ENCODE results near the gene ARHGAP9. TPM values are rescaled to one million over a fixed set of nuclear protein-coding genes. Genes with fewer than 3 reads are reported as not detected.

Gene ARHGAP9
- total and polyA plus RNA-seq, 2 of the 4 experiments (the other 2 are of a cell fraction), result 0.18 to 0.79 TPM

GRCh38 chr12:57467212-57467874 lies 12.3 kb downstream of the ARHGAP9 start:
- Histone ChIP-seq H2AFZ (replicated peaks; ENCODE audit: low read length, poor library complexity) (no peak overlapping the region), H4K20me1 (ENCODE audit: insufficient read depth, low read length) (no peaks in the 10 kb centered on the region), H3K27me3 (ENCODE audit: control insufficient read depth, insufficient read depth, low read length) (peaks cover 13% of the 10 kb centered on the region), H2BK15ac (ENCODE audit: low read depth, low read length) (no peak overlapping the region), H3K23ac (ENCODE audit: low read depth, low read length) (no peak overlapping the region), H2BK5ac (ENCODE audit: low read depth, low read length, poor library complexity, severe bottlenecking) (no peak overlapping the region), H3K9ac (ENCODE audit: low read depth, low read length) (no peak overlapping the region), H3K4ac (ENCODE audit: low read depth, low read length) (no peak overlapping the region), H3K18ac (ENCODE audit: low read depth, low read length) (no peak overlapping the region), H3K36me3 (ENCODE audit: control insufficient read depth, insufficient read depth, low read length) (no peaks in the 10 kb centered on the region), H3K9me1 (ENCODE audit: insufficient read depth, low read length) (peaks cover 6% of the 10 kb centered on the region; the same call in 1 of the 2 replicates), H2BK20ac (ENCODE audit: low read depth, low read length) (no peak overlapping the region), H3K4me1 (ENCODE audit: control insufficient read depth, insufficient read depth, low read length) (no peaks in the 10 kb centered on the region), H3K14ac (replicated peaks; ENCODE audit: low read depth, low read length) (no peak overlapping the region), H4K91ac (ENCODE audit: insufficient read depth, low read depth, low read length) (no peak overlapping the region), H3K79me1 (ENCODE audit: low read depth in 1 of 2, low read length in 2 of 2) (no peaks in the 10 kb centered on the region), H2BK120ac (ENCODE audit: low read depth, low read length) (no peak overlapping the region), H3K56ac (ENCODE audit: extremely low read depth, insufficient read depth, low read length) (no peak overlapping the region), H4K8ac (ENCODE audit: low read depth in 2 of 2, low read length in 2 of 2) (no peak overlapping the region), H4K5ac (ENCODE audit: low read depth, low read length) (no peak overlapping the region), H3K4me3 (ENCODE audit: insufficient read depth, low read depth, low read length) (no peak overlapping the region), H3K4me2 (ENCODE audit: low read depth, low read length) (no peak overlapping the region), H3K9me3 (ENCODE audit: control insufficient read depth, insufficient read depth, low read length) (no peaks in the 10 kb centered on the region; the same call in 1 of the 2 replicates), H2AK9ac (replicated peaks; ENCODE audit: low read depth, low read length, poor library complexity) (no peak overlapping the region), H2AK5ac (ENCODE audit: low read depth, low read length) (no peak overlapping the region), H3K27ac (ENCODE audit: insufficient read depth, low read length) (no peak overlapping the region)
- ATAC-seq (ENCODE audit: low read depth), result no peak
- in situ Hi-C loops (cut with MboI; ENCODE audit: low sequenced_read_pairs) (no loop called here), intact Hi-C loops (cut with micrococcal nuclease) (no loop called here), dilution Hi-C loops (cut with HindIII; ENCODE audit: low sequenced_read_pairs, unreplicated experiment) (no loop called here)
- BruUV-seq (replicated peaks), result no TSS peak
- no peak for TF ChIP-seq MAFK (IDR thresholded peaks at IDR 0.05; ENCODE audit: low read depth, low read length)
- TF ChIP-seq MAZ (IDR thresholded peaks at IDR 0.05; ENCODE audit: borderline replicate concordance, low read depth, low read length), result no peak
- TF ChIP-seq RAD21 (IDR thresholded peaks at IDR 0.05; ENCODE audit: low read length), result no peak
- TF ChIP-seq FOS (IDR thresholded peaks at IDR 0.05; ENCODE audit: low read depth, low read length), result no peak
- no peak for TF ChIP-seq NFE2L2 (IDR thresholded peaks at IDR 0.05; ENCODE audit: low read depth, low read length)
- TF ChIP-seq, protein P1, sequence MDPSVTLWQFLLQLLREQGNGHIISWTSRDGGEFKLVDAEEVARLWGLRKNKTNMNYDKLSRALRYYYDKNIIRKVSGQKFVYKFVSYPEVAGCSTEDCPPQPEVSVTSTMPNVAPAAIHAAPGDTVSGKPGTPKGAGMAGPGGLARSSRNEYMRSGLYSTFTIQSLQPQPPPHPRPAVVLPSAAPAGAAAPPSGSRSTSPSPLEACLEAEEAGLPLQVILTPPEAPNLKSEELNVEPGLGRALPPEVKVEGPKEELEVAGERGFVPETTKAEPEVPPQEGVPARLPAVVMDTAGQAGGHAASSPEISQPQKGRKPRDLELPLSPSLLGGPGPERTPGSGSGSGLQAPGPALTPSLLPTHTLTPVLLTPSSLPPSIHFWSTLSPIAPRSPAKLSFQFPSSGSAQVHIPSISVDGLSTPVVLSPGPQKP (IDR thresholded peaks at IDR 0.05; ENCODE audit: borderline replicate concordance, low read depth, low read length), result no peak
- TF ChIP-seq SMC3 (IDR thresholded peaks at IDR 0.05; ENCODE audit: low read depth, low read length), result no peak
- TF ChIP-seq, protein P2, sequence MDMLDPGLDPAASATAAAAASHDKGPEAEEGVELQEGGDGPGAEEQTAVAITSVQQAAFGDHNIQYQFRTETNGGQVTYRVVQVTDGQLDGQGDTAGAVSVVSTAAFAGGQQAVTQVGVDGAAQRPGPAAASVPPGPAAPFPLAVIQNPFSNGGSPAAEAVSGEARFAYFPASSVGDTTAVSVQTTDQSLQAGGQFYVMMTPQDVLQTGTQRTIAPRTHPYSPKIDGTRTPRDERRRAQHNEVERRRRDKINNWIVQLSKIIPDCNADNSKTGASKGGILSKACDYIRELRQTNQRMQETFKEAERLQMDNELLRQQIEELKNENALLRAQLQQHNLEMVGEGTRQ (IDR thresholded peaks at IDR 0.05; ENCODE audit: low read depth, low read length), result no peak
- TF ChIP-seq RCOR1 (IDR thresholded peaks at IDR 0.05; ENCODE audit: insufficient replicate concordance, low read length), result no peak
- no peak for TF ChIP-seq CHD1 (IDR thresholded peaks at IDR 0.05; ENCODE audit: low read depth, low read length)
- TF ChIP-seq POLR2A (IDR thresholded peaks at IDR 0.05; ENCODE audit: low read depth, low read length), result no peak
- TF ChIP-seq CEBPB (IDR thresholded peaks at IDR 0.05; ENCODE audit: low read depth, low read length), result no peak
- TF ChIP-seq MXI1 (IDR thresholded peaks at IDR 0.05; ENCODE audit: borderline replicate concordance, low read depth, low read length), result no peak
- CTCF ChIA-PET, result interaction anchor here (1.0 kb wide), 1 partner anchor 8 kb away, joined by 4 read pairs; the partner anchor contains the start of gene GLI1
- WGBS, 2 experiments (ENCODE audit: extremely low coverage in 2 of 2, insufficient read length in 1 of 2), result 89% methylated on average over 10 of the region's 12 CpGs; no CpG with 5 or more reads in 1 of the 2 experiments
- no peak for DNase-seq
- POLR2A ChIA-PET (ENCODE audit: unreplicated experiment), result no interaction called here
